Effector memory CD4-positive, alpha-beta T cell (primary cell): ENCODE measurements around the gene GPR52.
"Not testable (repeated sequence)": the region's sequence is repeated elsewhere in the genome, so short reads cannot be mapped to it uniquely, and the experiment has no call there.

Experiments
- DNase-seq, 3 donors: peaks; one replicate each; pipeline ENCODE4 v3.0.0-alpha.2; 2020
- H3K27ac ChIP-seq: 2 replicates; pipeline ENCODE4 v1.7.0; 2013; ENCODE audit warnings: mild to moderate bottlenecking, low read length, moderate library complexity; ENCODE audit not compliant: insufficient read depth, poor library complexity, severe bottlenecking
- H3K27me3 ChIP-seq: replicated peaks from 2 replicates; pipeline ENCODE4 v1.7.0; 2013; ENCODE audit warnings: mild to moderate bottlenecking, low read length; ENCODE audit not compliant: insufficient read depth, control insufficient read depth, poor library complexity, severe bottlenecking
- H3K36me3 ChIP-seq: 2 replicates; pipeline ENCODE4 v1.7.0; 2013; ENCODE audit warnings: mild to moderate bottlenecking, low read length, moderate library complexity; ENCODE audit not compliant: control insufficient read depth, insufficient read depth
- H3K4me1 ChIP-seq: 2 replicates; pipeline ENCODE4 v1.7.0; 2013; ENCODE audit warnings: low read length, mild to moderate bottlenecking; ENCODE audit not compliant: control insufficient read depth, insufficient read depth, poor library complexity, severe bottlenecking
- H3K4me3 ChIP-seq: 2 replicates; pipeline ENCODE4 v1.7.0; 2013; ENCODE audit warnings: low read length, low read depth, mild to moderate bottlenecking; ENCODE audit not compliant: insufficient read depth, poor library complexity, severe bottlenecking
- H3K9me3 ChIP-seq: 2 replicates; pipeline ENCODE4 v1.7.0; 2013; ENCODE audit warnings: mild to moderate bottlenecking, low read length, moderate library complexity; ENCODE audit not compliant: control insufficient read depth
- total RNA-seq, 3 donors: gene quantifications; one replicate each; lab custom pipeline; 2026; lab: John Stamatoyannopoulos, UW

Gene GPR52
- total RNA-seq = 0.52 to 3.5 (median 2.7) reads per million in 3 donors

- H3K27ac ChIP-seq = no peak within 1 kb of the TSS
- no peaks in the 10 kb centered on the region for H3K36me3 ChIP-seq
- H3K4me3 ChIP-seq = no peak within 1 kb of the TSS
- H3K9me3 ChIP-seq = no peaks in the 10 kb centered on the region
- H3K27me3 ChIP-seq = no peaks in the 10 kb centered on the region
- no peaks in the 10 kb centered on the region for H3K4me1 ChIP-seq
- no peak for DNase-seq
Measured at GRCh38 chr1:174447866-174448530, at the start of gene GPR52. GPR52 (plus strand) TSS chr1:174447964; CDS start chr1:174448112, 148 bp downstream.

GRCh38 chr1:174398246-174398645 is 49.5 kb upstream of the GPR52 start:
- Histone ChIP-seq H3K4me3 (no peak overlapping the region), H3K27ac (no peak overlapping the region), H3K4me1 (no peaks in the 10 kb centered on the region), H3K9me3 (no peaks in the 10 kb centered on the region), H3K36me3 (peaks cover 3% of the 10 kb centered on the region), H3K27me3 (no peaks in the 10 kb centered on the region)
- no peak for DNase-seq

GRCh38 chr1:174399211-174399610 is 48.6 kb upstream of the GPR52 start:
- no peak overlapping the region for H3K4me3 ChIP-seq
- H3K9me3 ChIP-seq = no peaks in the 10 kb centered on the region
- H3K27me3 ChIP-seq = no peaks in the 10 kb centered on the region
- no peaks in the 10 kb centered on the region for H3K4me1 ChIP-seq
- no peak overlapping the region for H3K27ac ChIP-seq
- no peak for DNase-seq
- peaks cover 3% of the 10 kb centered on the region for H3K36me3 ChIP-seq

GRCh38 chr1:174401075-174401474 is 46.7 kb upstream of the GPR52 start:
- DNase-seq = no peak
- Histone ChIP-seq H3K27ac (no peak overlapping the region), H3K9me3 (no peaks in the 10 kb centered on the region), H3K4me3 (no peak overlapping the region), H3K36me3 (peaks cover 3% of the 10 kb centered on the region), H3K27me3 (no peaks in the 10 kb centered on the region), H3K4me1 (no peaks in the 10 kb centered on the region)

GRCh38 chr1:174405219-174405618 is 42.5 kb upstream of the GPR52 start:
- H3K4me1 ChIP-seq = no peaks in the 10 kb centered on the region
- no peak overlapping the region for H3K4me3 ChIP-seq
- no peak for DNase-seq
- no peaks in the 10 kb centered on the region for H3K27me3 ChIP-seq
- H3K27ac ChIP-seq = no peak overlapping the region
- no peaks in the 10 kb centered on the region for H3K9me3 ChIP-seq
- H3K36me3 ChIP-seq = no peaks in the 10 kb centered on the region

GRCh38 chr1:174406421-174406820 is 41.3 kb upstream of the GPR52 start:
- Histone ChIP-seq H3K4me3 (no peak overlapping the region), H3K27me3 (no peaks in the 10 kb centered on the region), H3K36me3 (no peaks in the 10 kb centered on the region), H3K4me1 (no peaks in the 10 kb centered on the region), H3K27ac (no peak overlapping the region), H3K9me3 (no peaks in the 10 kb centered on the region)
- no peak for DNase-seq

GRCh38 chr1:174407665-174408064 is 40.1 kb upstream of the GPR52 start:
- Histone ChIP-seq H3K27ac (no peak overlapping the region), H3K27me3 (no peaks in the 10 kb centered on the region), H3K4me1 (no peaks in the 10 kb centered on the region), H3K9me3 (no peaks in the 10 kb centered on the region), H3K36me3 (no peaks in the 10 kb centered on the region), H3K4me3 (no peak overlapping the region)
- DNase-seq = no peak

GRCh38 chr1:174408146-174408545 is 39.6 kb upstream of the GPR52 start:
- H3K9me3 ChIP-seq = no peaks in the 10 kb centered on the region
- no peaks in the 10 kb centered on the region for H3K36me3 ChIP-seq
- DNase-seq = no peak
- no peaks in the 10 kb centered on the region for H3K4me1 ChIP-seq
- H3K27me3 ChIP-seq = no peaks in the 10 kb centered on the region
- no peak overlapping the region for H3K4me3 ChIP-seq
- H3K27ac ChIP-seq = no peak overlapping the region

- H3K27me3 ChIP-seq, H3K4me3 ChIP-seq, H3K9me3 ChIP-seq, DNase-seq, H3K27ac ChIP-seq, H3K36me3 ChIP-seq, H3K4me1 ChIP-seq: not testable (repeated sequence)
Measured at GRCh38 chr1:174409801-174410200, 38.0 kb upstream of the GPR52 start.

GRCh38 chr1:174413632-174414031 is 34.1 kb upstream of the GPR52 start:
- Histone ChIP-seq H3K4me3 (no peak overlapping the region), H3K27ac (no peak overlapping the region), H3K4me1 (no peaks in the 10 kb centered on the region), H3K9me3 (no peaks in the 10 kb centered on the region), H3K27me3 (no peaks in the 10 kb centered on the region), H3K36me3 (no peaks in the 10 kb centered on the region)
- DNase-seq = no peak
